Endothelial cell of umbilical vein (primary cell): Measurements from ENCODE around the gene ARSB. TPM values are rescaled to one million over a fixed set of nuclear protein-coding genes. Genes with fewer than 3 reads are reported as not detected.

Experiments used
- BruUV-seq: library from RNA; stranded (reverse); fragments of 400-500 nt; replicated peaks from 2 replicates; lab custom pipeline; 2021; lab: Mats Ljungman, UMichigan
- CTCF ChIA-PET: fragments of 300-600, 350-600 bp; sonication (Branson Sonifier 250); formaldehyde crosslinking; loops from one replicate; lab custom pipeline; 2021; ENCODE audit warnings: antibody characterized with exemption, inconsistent platforms; lab: Charles Lee
- POLR2A ChIA-PET: fragments of 300-600, 350-600 bp; sonication (Branson Sonifier 250); formaldehyde crosslinking; loops from one replicate; lab custom pipeline; 2021; ENCODE audit warnings: antibody characterized with exemption, inconsistent platforms; lab: Charles Lee
- DNase-seq: peaks from one replicate; pipeline ENCODE4 v3.0.0-alpha.2; 2011; ENCODE audit warnings: low read depth, low spot score
- FAIRE-seq: peaks from 2 replicates; lab custom pipeline; 2011; peaks lifted over from hg19 to GRCh38; lab: Jason Lieb, UNC
- H2AFZ ChIP-seq: 2 replicates; pipeline ENCODE4 v1.6.0; 2012; ENCODE audit warnings: low read depth, low read length, control low read depth, inconsistent platforms
- H3K27ac ChIP-seq: 2 replicates; pipeline ENCODE4 v1.5.1; 2011; ENCODE audit warnings: low read depth, mild to moderate bottlenecking, control low read depth, low read length, moderate library complexity; ENCODE audit not compliant: insufficient read depth
- H3K27me3 ChIP-seq, 2 experiments: 2 replicates each; pipeline versions ENCODE4 v1.6.0 to v1.6.1; 2011; ENCODE audit warnings: low read length in 2 of 2, mixed read lengths in 1 of 2; ENCODE audit not compliant: control insufficient read depth in 2 of 2, insufficient read depth in 2 of 2
- H3K36me3 ChIP-seq, 2 experiments: 2 replicates in 1 of 2; 3 replicates in 1 of 2; pipeline ENCODE4 v1.5.1; 2011; ENCODE audit warnings: low read length in 2 of 2, mild to moderate bottlenecking in 1 of 2, moderate library complexity in 1 of 2; ENCODE audit not compliant: control insufficient read depth in 2 of 2, insufficient read depth in 2 of 2; ENCODE audit errors: extremely low read depth in 1 of 2
- H3K4me1 ChIP-seq: 3 replicates; pipeline ENCODE4 v1.5.1; 2011; ENCODE audit warnings: mild to moderate bottlenecking, low read length; ENCODE audit not compliant: control insufficient read depth, insufficient read depth; ENCODE audit errors: extremely low read depth
- H3K4me2 ChIP-seq: 2 replicates; pipeline ENCODE4 v1.6.1; 2011; ENCODE audit warnings: low read length, control low read depth, mixed read lengths; ENCODE audit not compliant: insufficient read depth
- H3K4me3 ChIP-seq, 3 experiments: fragments of 200-600 bp in 1 of 3; sonication (generic), shearing (Covaris generic) in 1 of 3; replicated peaks in 1 of 3; 2 replicates each; pipeline ENCODE4 v1.5.1; 2011 to 2016; ENCODE audit warnings: control low read depth in 3 of 3, low read length in 3 of 3, mild to moderate bottlenecking in 2 of 3, inconsistent platforms in 1 of 3, low read depth in 1 of 3, moderate library complexity in 1 of 3; ENCODE audit not compliant: insufficient read depth in 1 of 3
- H3K79me2 ChIP-seq: 2 replicates; pipeline ENCODE4 v1.6.0; 2012; ENCODE audit warnings: low read length, inconsistent platforms; ENCODE audit not compliant: control insufficient read depth, insufficient read depth
- H3K9ac ChIP-seq: replicated peaks from 2 replicates; pipeline ENCODE3; 2011; ENCODE audit warnings: low read length, control low read depth; ENCODE audit not compliant: insufficient read depth; ENCODE audit errors: extremely low read depth
- H3K9me1 ChIP-seq: replicated peaks from 3 replicates; pipeline ENCODE4 v1.6.0; 2011; ENCODE audit warnings: mild to moderate bottlenecking, low read length; ENCODE audit not compliant: control insufficient read depth, insufficient read depth; ENCODE audit errors: extremely low read depth
- H3K9me3 ChIP-seq: replicated peaks from 2 replicates; pipeline ENCODE4 v1.5.1; 2012; ENCODE audit warnings: low read length, inconsistent platforms; ENCODE audit not compliant: control insufficient read depth, insufficient read depth
- H4K20me1 ChIP-seq: replicated peaks from 2 replicates; pipeline ENCODE3; 2011; ENCODE audit warnings: mild to moderate bottlenecking, low read length; ENCODE audit not compliant: control insufficient read depth, insufficient read depth; ENCODE audit errors: extremely low read depth
- EZH2 ChIP-seq: IDR thresholded peaks from 2 replicates; pipeline ENCODE4 v1.6.1; 2012; ENCODE audit warnings: borderline replicate concordance, low read depth, mild to moderate bottlenecking, moderate library complexity, low read length, inconsistent platforms; ENCODE audit not compliant: severe bottlenecking
- FOS ChIP-seq: IDR thresholded peaks from 2 replicates; pipeline ENCODE4 v1.6.1; 2011; ENCODE audit warnings: mild to moderate bottlenecking, low read length, moderate library complexity, borderline replicate concordance; ENCODE audit not compliant: insufficient read depth
- GATA2 ChIP-seq: IDR thresholded peaks from 2 replicates; pipeline ENCODE4 v1.7.0; 2011; ENCODE audit warnings: low read depth, mild to moderate bottlenecking, moderate library complexity, mixed read lengths, low read length; ENCODE audit not compliant: insufficient read length, insufficient read depth
- JUN ChIP-seq: IDR thresholded peaks from 2 replicates; pipeline ENCODE4 v1.6.1; 2011; ENCODE audit warnings: borderline replicate concordance, low read depth; ENCODE audit not compliant: insufficient read length, insufficient read depth
- MYC ChIP-seq: IDR thresholded peaks from one replicate; pipeline ENCODE4 v1.6.1; 2011; ENCODE audit warnings: mild to moderate bottlenecking, low read depth, low read length
- POLR2A ChIP-seq: IDR thresholded peaks from 2 replicates; pipeline ENCODE4 v1.6.1; 2012; ENCODE audit warnings: low read depth, mild to moderate bottlenecking, control low read depth, low read length
- POLR2AphosphoS5 ChIP-seq: IDR thresholded peaks from 2 replicates; pipeline ENCODE4 v1.6.1; 2012; ENCODE audit warnings: low read depth, mild to moderate bottlenecking, control low read depth, low read length, moderate library complexity; ENCODE audit not compliant: insufficient read depth
- dilution Hi-C: fragments of 300-500 bp; cut with MboI; formaldehyde crosslinking; loops from one replicate; pipeline ENCODE4 v1.15.0; 2019; ENCODE audit warnings: low sequenced_read_pairs; ENCODE audit not compliant: extremely low pct_ligation_motif_present
- intact Hi-C: fragments of 100-400 bp; cut with micrococcal nuclease; formaldehyde crosslinking; loops from one replicate; pipeline ENCODE4 v1.10.0; 2022
- polyA plus RNA-seq, 4 experiments: library from polyadenylated mRNA; depleted of rRNA in 3 of 4; stranded (reverse) in 3 of 4; unstranded in 1 of 4; fragments of >200 nt; gene quantifications; 2 replicates each; pipeline versions ENCODE4 v1.2.1 to v1.2.3, GENCODE V29; 2011 to 2012; ENCODE audit warnings: missing spikeins in 1 of 4
- total RNA-seq: library from RNA; stranded (reverse); gene quantifications from 2 replicates; pipeline ENCODE4 v1.2.3, GENCODE V29; 2021
- TF ChIP-seq, protein P1 (sequence below), 2 donors: IDR thresholded peaks; 1 replicate in 1 of 2; 2 replicates in 1 of 2; pipeline ENCODE4 v1.5.1; 2011; ENCODE audit warnings: low read length in 2 of 2, mild to moderate bottlenecking in 2 of 2, moderate library complexity in 2 of 2, control low read depth in 1 of 2, inconsistent platforms in 1 of 2, low read depth in 1 of 2; ENCODE audit not compliant: insufficient read depth in 1 of 2; ENCODE audit errors: extremely low read depth in 1 of 2
- TF ChIP-seq, protein P2 (sequence below): IDR thresholded peaks from 2 replicates; pipeline ENCODE4 v1.6.1; 2011; ENCODE audit not compliant: insufficient read depth, insufficient read length

The ARSB gene
- total and polyA plus RNA-seq, 2 donors (not counting 3 experiments of a cell fraction or from before 2014, with no cell fraction given), result 17.2 to 25.8 TPM

DNA sequence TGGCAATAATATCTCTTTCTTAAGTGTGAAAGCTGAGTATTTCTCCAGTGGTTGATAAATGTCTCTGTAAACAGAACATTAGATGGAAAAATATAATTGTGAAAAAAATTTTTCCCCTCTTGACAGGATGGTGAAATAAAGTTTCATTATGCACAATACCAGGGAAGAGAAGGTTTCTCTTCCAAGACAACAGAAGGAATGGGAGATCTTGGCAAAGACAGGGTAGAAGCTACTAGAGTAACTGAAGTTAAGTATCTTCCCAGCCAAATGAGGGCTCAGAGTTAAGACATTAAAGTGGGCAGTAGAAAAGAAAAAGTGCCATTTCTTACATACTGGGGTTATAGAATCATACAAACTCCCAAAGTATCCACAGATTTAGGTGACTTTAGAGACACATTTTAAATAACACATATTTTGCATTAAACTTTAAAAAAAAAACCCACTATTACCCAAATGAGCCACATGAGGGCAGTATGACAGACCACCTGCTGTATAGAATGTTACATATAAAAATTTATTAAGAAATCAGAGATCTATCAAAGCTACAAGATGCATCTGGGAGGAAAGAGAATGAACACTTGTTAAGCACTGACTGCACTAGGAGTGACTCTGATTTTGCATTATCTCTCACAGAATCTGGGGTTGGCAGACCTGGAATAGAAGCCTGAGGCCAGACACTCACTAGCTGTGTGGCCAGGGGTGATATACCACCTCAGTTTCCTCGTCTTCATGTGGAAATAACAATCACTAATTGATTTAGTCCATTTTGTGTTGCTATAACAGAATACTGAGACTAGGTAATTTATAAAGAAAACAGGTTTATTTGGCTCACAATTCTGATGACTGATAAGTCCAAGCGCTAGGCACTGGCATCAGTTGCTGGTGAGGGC is 98.5 kb downstream of the ARSB start:
- FAIRE-seq, result no peak
- TF ChIP-seq, protein P1, sequence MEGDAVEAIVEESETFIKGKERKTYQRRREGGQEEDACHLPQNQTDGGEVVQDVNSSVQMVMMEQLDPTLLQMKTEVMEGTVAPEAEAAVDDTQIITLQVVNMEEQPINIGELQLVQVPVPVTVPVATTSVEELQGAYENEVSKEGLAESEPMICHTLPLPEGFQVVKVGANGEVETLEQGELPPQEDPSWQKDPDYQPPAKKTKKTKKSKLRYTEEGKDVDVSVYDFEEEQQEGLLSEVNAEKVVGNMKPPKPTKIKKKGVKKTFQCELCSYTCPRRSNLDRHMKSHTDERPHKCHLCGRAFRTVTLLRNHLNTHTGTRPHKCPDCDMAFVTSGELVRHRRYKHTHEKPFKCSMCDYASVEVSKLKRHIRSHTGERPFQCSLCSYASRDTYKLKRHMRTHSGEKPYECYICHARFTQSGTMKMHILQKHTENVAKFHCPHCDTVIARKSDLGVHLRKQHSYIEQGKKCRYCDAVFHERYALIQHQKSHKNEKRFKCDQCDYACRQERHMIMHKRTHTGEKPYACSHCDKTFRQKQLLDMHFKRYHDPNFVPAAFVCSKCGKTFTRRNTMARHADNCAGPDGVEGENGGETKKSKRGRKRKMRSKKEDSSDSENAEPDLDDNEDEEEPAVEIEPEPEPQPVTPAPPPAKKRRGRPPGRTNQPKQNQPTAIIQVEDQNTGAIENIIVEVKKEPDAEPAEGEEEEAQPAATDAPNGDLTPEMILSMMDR (IDR thresholded peaks at IDR 0.05; ENCODE audit: extremely low read depth in 1 of 2, insufficient read depth in 1 of 2, low read depth in 1 of 2, low read length in 2 of 2), result peak; percentile 37 to 51
- TF ChIP-seq EZH2, result no peak
- no TSS peak for BruUV-seq

DNA sequence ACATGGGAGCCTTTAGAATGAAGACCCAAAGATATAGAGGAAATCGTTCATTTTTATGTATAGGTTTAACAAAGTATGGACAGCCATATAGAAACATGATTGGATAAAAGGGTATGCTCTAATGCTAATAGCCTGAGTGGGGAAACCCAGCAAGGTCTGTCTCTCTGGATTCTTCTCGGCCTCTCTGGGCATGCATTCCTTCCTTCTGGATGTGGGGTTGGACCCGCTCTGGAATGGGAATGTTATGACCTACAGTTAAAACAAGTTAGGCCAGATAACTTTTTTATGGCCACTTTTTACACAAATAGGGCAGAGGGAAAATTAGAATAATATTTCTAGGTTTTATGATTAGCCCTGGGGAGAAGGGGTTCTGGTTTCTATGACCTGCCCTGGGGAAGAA is 103.2 kb downstream of the ARSB start:
- Histone ChIP-seq H3K4me2 (no peak overlapping the region), H3K27me3 (no peaks in the 10 kb centered on the region), H3K4me1 (no peaks in the 10 kb centered on the region), H3K9me1 (no peaks in the 10 kb centered on the region), H3K4me3 (no peak overlapping the region), H3K36me3 (no peaks in the 10 kb centered on the region), H2AFZ (no peak overlapping the region), H3K9ac (no peak overlapping the region), H3K79me2 (no peaks in the 10 kb centered on the region), H3K27ac (no peak overlapping the region), H3K9me3 (no peaks in the 10 kb centered on the region), H4K20me1 (no peaks in the 10 kb centered on the region)
- intact Hi-C loops, result no loop called here
- ChIA-PET CTCF (interaction anchor here (0.9 to 2.1 kb wide), 2 partner anchors 18 to 376 kb away, joined by 3 to 12 read pairs; no protein-coding TSS in a partner anchor), POLR2A (no interaction called here)
- no peak for FAIRE-seq
- no peak for DNase-seq
- dilution Hi-C loops, result no loop called here
- TF ChIP-seq MYC (no peak), POLR2AphosphoS5 (no peak), JUN (no peak), EZH2 (no peak), GATA2 (no peak), POLR2A (no peak), FOS (no peak)
- TF ChIP-seq, protein P2, sequence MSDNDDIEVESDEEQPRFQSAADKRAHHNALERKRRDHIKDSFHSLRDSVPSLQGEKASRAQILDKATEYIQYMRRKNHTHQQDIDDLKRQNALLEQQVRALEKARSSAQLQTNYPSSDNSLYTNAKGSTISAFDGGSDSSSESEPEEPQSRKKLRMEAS, result no peak
- TF ChIP-seq, protein P1 (IDR thresholded peaks at IDR 0.05; ENCODE audit: extremely low read depth in 1 of 2, insufficient read depth in 1 of 2, low read depth in 1 of 2, low read length in 2 of 2), result no peak
- BruUV-seq, result no TSS peak

More for the DNA sequence above, 98.5 kb downstream of the ARSB start:
- H3K9ac ChIP-seq, result no peak overlapping the region
- dilution Hi-C loops, result no loop called here
- DNase-seq, result peak; percentile 41
- ChIA-PET POLR2A (no interaction called here), CTCF (interaction anchor here (0.6 to 5.3 kb wide), 29 partner anchors 9 to 573 kb away, joined by 3 to 38 read pairs (median 4); partner anchors contain the start of genes ARSB and LHFPL2)
- H3K4me1 ChIP-seq, result no peaks in the 10 kb centered on the region
- no peak overlapping the region for H3K27ac ChIP-seq
- no peak overlapping the region for H2AFZ ChIP-seq
- no peak overlapping the region for H3K4me2 ChIP-seq
- H3K9me3 ChIP-seq, result no peaks in the 10 kb centered on the region
- no peak overlapping the region for H3K4me3 ChIP-seq
- H3K36me3 ChIP-seq, result no peaks in the 10 kb centered on the region
- H4K20me1 ChIP-seq, result no peaks in the 10 kb centered on the region
- no peaks in the 10 kb centered on the region for H3K9me1 ChIP-seq
- no peaks in the 10 kb centered on the region for H3K79me2 ChIP-seq
- no peaks in the 10 kb centered on the region for H3K27me3 ChIP-seq
- intact Hi-C loops, result loop anchor here (2.0 to 5.0 kb wide), 5 partner anchors 44 to 566 kb away; partner anchors contain the start of gene LHFPL2
